ENCODE measurements around the gene CER1. TPM values are rescaled to one million over a fixed set of nuclear protein-coding genes. Genes with fewer than 3 reads are reported as not detected.

CER1 gene
- total and polyA plus RNA-seq, 3 donors from 2014 or later: 0.25 to 0.47 TPM; not detected in 1

- Histone ChIP-seq H3K9me3 (no peaks in the 10 kb centered on the region), H3K4me3 (no peak overlapping the region), H3K27ac (no peak overlapping the region), H3K36me3 (ENCODE audit: low read depth, missing control alignments) (no peaks in the 10 kb centered on the region), H3K27me3 (no peaks in the 10 kb centered on the region), H3K4me1 (no peaks in the 10 kb centered on the region)
- TF ChIP-seq CTCF (IDR thresholded peaks at IDR 0.05): no peak
- no peak for TF ChIP-seq POLR2A (IDR thresholded peaks at IDR 0.05)
- intact Hi-C loops (cut with DNase I; ENCODE audit: low total_unique reads): no loop called here
- 56 to 67% methylated on average over 1 of the region's 1 CpG for WGBS, 2 donors
- DNase-seq: peak; percentile 17
Observed at GRCh38 chr9:14752271-14752670, 29.7 kb upstream of the CER1 start.

GRCh38 chr9:14750821-14751220 lies 28.3 kb upstream of the CER1 start:
- intact Hi-C loops (cut with DNase I; ENCODE audit: low total_unique reads): no loop called here
- Histone ChIP-seq H3K27ac (no peak overlapping the region), H3K4me1 (no peaks in the 10 kb centered on the region), H3K4me3 (no peak overlapping the region), H3K27me3 (no peaks in the 10 kb centered on the region), H3K9me3 (no peaks in the 10 kb centered on the region), H3K36me3 (ENCODE audit: low read depth, missing control alignments) (no peaks in the 10 kb centered on the region)
- no peak for TF ChIP-seq POLR2A (IDR thresholded peaks at IDR 0.05)
- TF ChIP-seq CTCF (IDR thresholded peaks at IDR 0.05): no peak
- DNase-seq: no peak

- H3K27ac ChIP-seq: no peak overlapping the region
- no peaks in the 10 kb centered on the region for H3K4me1 ChIP-seq
- WGBS, 2 donors: 59 to 81% methylated on average over 9 of the region's 9 CpGs
- no peaks in the 10 kb centered on the region for H3K27me3 ChIP-seq
- H3K4me3 ChIP-seq: no peak overlapping the region
- no peaks in the 10 kb centered on the region for H3K9me3 ChIP-seq
- intact Hi-C loops (cut with DNase I; ENCODE audit: low total_unique reads): no loop called here
- DNase-seq: no peak
- TF ChIP-seq CTCF (IDR thresholded peaks at IDR 0.05) (no peak), POLR2A (IDR thresholded peaks at IDR 0.05) (no peak)
- H3K36me3 ChIP-seq (ENCODE audit: low read depth, missing control alignments): no peaks in the 10 kb centered on the region
Observed at GRCh38 chr9:14749741-14750211, 27.2 kb upstream of the CER1 start.

- H3K9me3 ChIP-seq: no peaks in the 10 kb centered on the region
- intact Hi-C loops (cut with DNase I; ENCODE audit: low total_unique reads): no loop called here
- no peaks in the 10 kb centered on the region for H3K4me1 ChIP-seq
- 85 to 96% methylated on average over 3 of the region's 3 CpGs for WGBS, 2 donors
- no peak for DNase-seq
- no peak overlapping the region for H3K4me3 ChIP-seq
- no peaks in the 10 kb centered on the region for H3K36me3 ChIP-seq (ENCODE audit: low read depth, missing control alignments)
- no peak for TF ChIP-seq CTCF (IDR thresholded peaks at IDR 0.05)
- TF ChIP-seq POLR2A (IDR thresholded peaks at IDR 0.05): no peak
- H3K27ac ChIP-seq: no peak overlapping the region
- no peaks in the 10 kb centered on the region for H3K27me3 ChIP-seq
Observed at GRCh38 chr9:14748373-14748772, 25.8 kb upstream of the CER1 start.

- no peaks in the 10 kb centered on the region for H3K9me3 ChIP-seq
- H3K27ac ChIP-seq: no peak overlapping the region
- no peak for DNase-seq
- no peaks in the 10 kb centered on the region for H3K27me3 ChIP-seq
- intact Hi-C loops (cut with DNase I; ENCODE audit: low total_unique reads): no loop called here
- no peaks in the 10 kb centered on the region for H3K36me3 ChIP-seq (ENCODE audit: low read depth, missing control alignments)
- no peaks in the 10 kb centered on the region for H3K4me1 ChIP-seq
- TF ChIP-seq CTCF (IDR thresholded peaks at IDR 0.05): no peak
- no peak for TF ChIP-seq POLR2A (IDR thresholded peaks at IDR 0.05)
- no peak overlapping the region for H3K4me3 ChIP-seq
Observed at GRCh38 chr9:14747111-14747510, 24.6 kb upstream of the CER1 start.

All from testis (tissue), 3 donors.